ENCODE results near the gene SESTD1. TPM values are rescaled to one million over a fixed set of nuclear protein-coding genes. Genes with fewer than 3 reads are reported as not detected.

SESTD1 gene
- total and polyA plus RNA-seq, 2 of the 4 experiments (the other 2 are of a cell fraction): 8.4 to 12.7 TPM

- Histone ChIP-seq H2BK5ac (ENCODE audit: low read depth, low read length, poor library complexity, severe bottlenecking) (no peak overlapping the region), H2AK9ac (replicated peaks; ENCODE audit: low read depth, low read length, poor library complexity) (no peak overlapping the region), H2AK5ac (ENCODE audit: low read depth, low read length) (no peak overlapping the region), H2BK120ac (ENCODE audit: low read depth, low read length) (no peak overlapping the region), H3K9me3 (ENCODE audit: control insufficient read depth, insufficient read depth, low read length) (no peaks in the 10 kb centered on the region), H2AFZ (replicated peaks; ENCODE audit: low read length, poor library complexity) (no peak overlapping the region), H4K91ac (ENCODE audit: insufficient read depth, low read depth, low read length) (no peak overlapping the region), H3K23ac (ENCODE audit: low read depth, low read length) (no peak overlapping the region), H3K36me3 (ENCODE audit: control insufficient read depth, insufficient read depth, low read length) (no peaks in the 10 kb centered on the region), H4K20me1 (ENCODE audit: insufficient read depth, low read length) (peaks cover 8% of the 10 kb centered on the region; the same call in 1 of the 2 replicates), H2BK20ac (ENCODE audit: low read depth, low read length) (no peak overlapping the region), H2BK15ac (ENCODE audit: low read depth, low read length) (no peak overlapping the region), H3K27me3 (ENCODE audit: control insufficient read depth, insufficient read depth, low read length) (no peaks in the 10 kb centered on the region), H3K79me1 (ENCODE audit: low read depth in 1 of 2, low read length in 2 of 2) (peaks cover 10 to 36% of the 10 kb centered on the region in 2 experiments), H3K56ac (ENCODE audit: extremely low read depth, insufficient read depth, low read length) (no peak overlapping the region), H3K4me3 (ENCODE audit: insufficient read depth, low read depth, low read length) (no peak overlapping the region), H4K8ac (ENCODE audit: low read depth in 2 of 2, low read length in 2 of 2) (no peak overlapping the region), H3K18ac (ENCODE audit: low read depth, low read length) (no peak overlapping the region), H3K14ac (replicated peaks; ENCODE audit: low read depth, low read length) (no peak overlapping the region), H3K4ac (ENCODE audit: low read depth, low read length) (no peak overlapping the region), H3K27ac (ENCODE audit: insufficient read depth, low read length) (no peak overlapping the region), H3K4me1 (ENCODE audit: control insufficient read depth, insufficient read depth, low read length) (no peaks in the 10 kb centered on the region), H3K9ac (ENCODE audit: low read depth, low read length) (no peak overlapping the region), H4K5ac (ENCODE audit: low read depth, low read length) (no peak overlapping the region), H3K4me2 (ENCODE audit: low read depth, low read length) (no peak overlapping the region), H3K9me1 (ENCODE audit: insufficient read depth, low read length) (no peaks in the 10 kb centered on the region)
- no peak for DNase-seq
- ChIA-PET POLR2A (ENCODE audit: unreplicated experiment) (no interaction called here), CTCF (interaction anchor here (0.6 kb wide), 1 partner anchor 350 kb away, joined by 4 read pairs; no protein-coding TSS in a partner anchor)
- no CpG with 5 or more reads among the region's 2 CpGs for WGBS, 2 experiments (ENCODE audit: extremely low coverage in 2 of 2, insufficient read length in 1 of 2)
- in situ Hi-C loops (cut with MboI; ENCODE audit: low sequenced_read_pairs) (no loop called here), dilution Hi-C loops (cut with HindIII; ENCODE audit: low sequenced_read_pairs, unreplicated experiment) (no loop called here), intact Hi-C loops (cut with micrococcal nuclease) (no loop called here)
- ATAC-seq (ENCODE audit: low read depth): no peak
- TF ChIP-seq FOS (IDR thresholded peaks at IDR 0.05; ENCODE audit: low read depth, low read length) (no peak), SMC3 (IDR thresholded peaks at IDR 0.05; ENCODE audit: low read depth, low read length) (no peak), RFX5 (IDR thresholded peaks at IDR 0.05; ENCODE audit: low read depth, low read length) (no peak), BHLHE40 (IDR thresholded peaks at IDR 0.05; ENCODE audit: low read depth, low read length) (no peak), NFE2L2 (IDR thresholded peaks at IDR 0.05; ENCODE audit: low read depth, low read length) (no peak), RCOR1 (IDR thresholded peaks at IDR 0.05; ENCODE audit: insufficient replicate concordance, low read length) (no peak), MAZ (IDR thresholded peaks at IDR 0.05; ENCODE audit: borderline replicate concordance, low read depth, low read length) (no peak), CEBPB (IDR thresholded peaks at IDR 0.05; ENCODE audit: low read depth, low read length) (no peak), MAFK (IDR thresholded peaks at IDR 0.05; ENCODE audit: low read depth, low read length) (no peak), POLR2A (IDR thresholded peaks at IDR 0.05; ENCODE audit: low read depth, low read length) (no peak), ELK1 (IDR thresholded peaks at IDR 0.05; ENCODE audit: borderline replicate concordance, low read depth, low read length) (no peak), MXI1 (IDR thresholded peaks at IDR 0.05; ENCODE audit: borderline replicate concordance, low read depth, low read length) (no peak), CHD1 (IDR thresholded peaks at IDR 0.05; ENCODE audit: low read depth, low read length) (no peak)
- BruUV-seq (replicated peaks): no TSS peak
Measured at GRCh38 chr2:179247318-179248023, 17.2 kb downstream of the SESTD1 start.
